A549 (cell line): ENCODE data around the gene LSS. TPM values are rescaled to one million over a fixed set of nuclear protein-coding genes. Genes with fewer than 3 reads are reported as not detected.

Experiments used
- ATAC-seq, 2 experiments: fragments of 200-7000 bp in 1 of 2; fragments of >200 bp in 1 of 2; cut with Nextera tagmentation in 1 of 2; cut with Tn5 transposase in 1 of 2; 3 replicates each; pipeline versions ENCODE4 v1.8.0 to v1.9.1; 2018 to 2020; ENCODE audit warnings: mild to moderate bottlenecking in 1 of 2, moderate library complexity in 1 of 2
- CTCF ChIA-PET: fragments of 300-600 bp; sonication (Branson Sonifier 250); formaldehyde crosslinking; extraction: SDS; loops from one replicate; lab custom pipeline; 2021; ENCODE audit warnings: antibody characterized with exemption, inconsistent platforms; lab: Yijun Ruan, JAX
- POLR2A ChIA-PET: fragments of 350-600 bp; formaldehyde crosslinking; extraction: SDS; loops from one replicate; lab custom pipeline; 2021; ENCODE audit warnings: antibody characterized with exemption, inconsistent platforms; lab: Yijun Ruan, JAX
- DNase-seq, 2 experiments: peaks; one replicate each; pipeline versions ENCODE4 v3.0.0 to v3.0.0-alpha.2; 2011 to 2016; ENCODE audit warnings: low read depth in 1 of 2, low spot score in 1 of 2
- FAIRE-seq: peaks from 2 replicates; lab custom pipeline; 2011; peaks lifted over from hg19 to GRCh38; lab: Jason Lieb, UNC
- H3K27ac ChIP-seq, 2 experiments: fragments of >200 bp; sonication (Bioruptor Twin); formaldehyde crosslinking; 3 replicates each; pipeline ENCODE4 v1.5.1; 2016 to 2017
- H3K4me1 ChIP-seq: fragments of >200 bp; sonication (Bioruptor Twin); formaldehyde crosslinking; 3 replicates; pipeline ENCODE4 v1.6.1; 2016
- H3K4me2 ChIP-seq: fragments of >200 bp; sonication (Bioruptor Twin); formaldehyde crosslinking; 3 replicates; pipeline ENCODE4 v1.6.1; 2016
- H3K4me3 ChIP-seq: fragments of >200 bp; sonication (Bioruptor Twin); formaldehyde crosslinking; 3 replicates; pipeline ENCODE4 v1.5.1; 2016
- H3K9me3 ChIP-seq: fragments of >200 bp; sonication (Bioruptor Twin); formaldehyde crosslinking; 3 replicates; pipeline ENCODE4 v1.6.1; 2016
- ATOH8 ChIP-seq: fragments of 250-450 bp; sonication (Bioruptor Pico); IDR thresholded peaks from 2 replicates; pipeline ENCODE4 v1.5.0; 2020; ENCODE audit warnings: low read depth, mild to moderate bottlenecking, moderate library complexity
- BHLHE40 ChIP-seq: IDR thresholded peaks from 2 replicates; pipeline ENCODE4 v1.6.1; 2012; ENCODE audit warnings: low read depth, low read length, inconsistent platforms
- CBX2 ChIP-seq: fragments of 200-600 bp; sonication (generic); IDR thresholded peaks from 2 replicates; pipeline ENCODE4 v1.6.1; 2016; ENCODE audit warnings: low read depth, mild to moderate bottlenecking, borderline replicate concordance
- CHD2 ChIP-seq: fragments of 150-350 bp; IDR thresholded peaks from 2 replicates; pipeline ENCODE4 v1.6.1; 2014; ENCODE audit warnings: low read length; ENCODE audit not compliant: partially characterized antibody
- CTCF ChIP-seq: fragments of >200 bp; sonication (Bioruptor Twin); formaldehyde crosslinking; IDR thresholded peaks from 3 replicates; pipeline ENCODE4 v1.5.1; 2016
- EHF ChIP-seq: fragments of 250-450 bp; sonication (Bioruptor Pico); IDR thresholded peaks from 2 replicates; pipeline ENCODE4 v1.5.0; 2020; ENCODE audit warnings: mild to moderate bottlenecking
- ELK1 ChIP-seq: fragments of 150-350 bp; IDR thresholded peaks from 2 replicates; pipeline ENCODE4 v1.6.1; 2014; ENCODE audit warnings: low read depth, mild to moderate bottlenecking, low read length
- EP300 ChIP-seq, 2 experiments: fragments of >200 bp; sonication (Bioruptor Twin); formaldehyde crosslinking; IDR thresholded peaks; 2 replicates in 1 of 2; 3 replicates in 1 of 2; pipeline ENCODE4 v1.6.1; 2016 to 2017
- ESRRA ChIP-seq: fragments of 150-350 bp; IDR thresholded peaks from 2 replicates; pipeline ENCODE4 v1.6.1; 2014; ENCODE audit warnings: mild to moderate bottlenecking, low read length, borderline replicate concordance
- FOSB ChIP-seq: fragments of 250-450 bp; sonication (Bioruptor Pico); IDR thresholded peaks from 2 replicates; pipeline ENCODE4 v1.5.0; 2020; ENCODE audit warnings: mild to moderate bottlenecking, moderate library complexity
- HDAC2 ChIP-seq: fragments of 200-600 bp; sonication (generic); IDR thresholded peaks from 2 replicates; pipeline ENCODE4 v1.6.1; 2016
- HES2 ChIP-seq: fragments of >200 bp; sonication (Bioruptor Twin); formaldehyde crosslinking; IDR thresholded peaks from 2 replicates; pipeline ENCODE4 v1.6.1; 2016
- HEYL ChIP-seq: fragments of 250-450 bp; sonication (Bioruptor Pico); IDR thresholded peaks from 2 replicates; pipeline ENCODE4 v1.8.0; 2021; ENCODE audit warnings: mild to moderate bottlenecking, moderate library complexity
- JUNB ChIP-seq: fragments of >200 bp; sonication (Bioruptor Twin); formaldehyde crosslinking; IDR thresholded peaks from 2 replicates; pipeline ENCODE4 v1.6.1; 2016
- MAFK ChIP-seq: fragments of 450-650 bp; IDR thresholded peaks from 2 replicates; pipeline ENCODE4 v1.6.1; 2014; ENCODE audit not compliant: partially characterized antibody
- MAZ ChIP-seq: fragments of 150-350 bp; IDR thresholded peaks from 2 replicates; pipeline ENCODE4 v1.6.1; 2014; ENCODE audit warnings: antibody characterized with exemption, low read depth, low read length, borderline replicate concordance
- MYC ChIP-seq: IDR thresholded peaks from 2 replicates; pipeline ENCODE4 v1.6.1; 2012; ENCODE audit warnings: mild to moderate bottlenecking, inconsistent platforms, low read length, improper control_type of control experiment, borderline replicate concordance
- NPAS2 ChIP-seq: fragments of 250-450 bp; sonication (Bioruptor Pico); IDR thresholded peaks from 2 replicates; pipeline ENCODE4 v1.8.0; 2022; ENCODE audit warnings: mild to moderate bottlenecking, moderate library complexity, borderline replicate concordance
- PHF8 ChIP-seq: fragments of 200-600 bp; sonication (generic); IDR thresholded peaks from 2 replicates; pipeline ENCODE4 v1.6.1; 2016; ENCODE audit warnings: low read depth, mild to moderate bottlenecking, antibody characterized with exemption, moderate library complexity, borderline replicate concordance
- POLR2AphosphoS2 ChIP-seq: conservative IDR thresholded peaks from 2 replicates; pipeline ENCODE4 v1.6.1; 2012; ENCODE audit warnings: low read length, improper control_type of control experiment, inconsistent platforms
- RAD21 ChIP-seq, 2 experiments: fragments of >200 bp in 1 of 2; sonication (Bioruptor Twin) in 1 of 2; formaldehyde crosslinking in 1 of 2; IDR thresholded peaks in 1 of 2; conservative IDR thresholded peaks in 1 of 2; 2 replicates in 1 of 2; 3 replicates in 1 of 2; pipeline ENCODE4 v1.6.1; 2012 to 2018; ENCODE audit warnings: inconsistent platforms in 1 of 2
- RFX5 ChIP-seq: fragments of 450-650 bp; IDR thresholded peaks from 2 replicates; pipeline ENCODE4 v1.7.1; 2014; ENCODE audit warnings: antibody characterized with exemption, mild to moderate bottlenecking, moderate library complexity
- SMC3 ChIP-seq: fragments of >200 bp; sonication (Bioruptor Twin); formaldehyde crosslinking; IDR thresholded peaks from 3 replicates; pipeline ENCODE4 v1.6.1; 2018; ENCODE audit warnings: inconsistent platforms
- TP53 ChIP-seq: fragments of 250-450 bp; sonication (Bioruptor Pico); IDR thresholded peaks from 2 replicates; pipeline ENCODE4 v1.5.0; 2021; ENCODE audit warnings: mild to moderate bottlenecking, moderate library complexity
- ZC3H11A ChIP-seq: fragments of 450-650 bp; IDR thresholded peaks from 2 replicates; pipeline ENCODE4 v1.6.1; 2014; ENCODE audit warnings: antibody characterized with exemption, mild to moderate bottlenecking
- ZFP36 ChIP-seq: fragments of 450-650 bp; IDR thresholded peaks from 2 replicates; pipeline ENCODE4 v1.6.1; 2014; ENCODE audit warnings: borderline replicate concordance; ENCODE audit not compliant: partially characterized antibody
- ZNF302 ChIP-seq: fragments of 250-450 bp; sonication (Bioruptor Pico); IDR thresholded peaks from 2 replicates; pipeline ENCODE4 v1.9.0; 2021; ENCODE audit warnings: inconsistent platforms, mild to moderate bottlenecking, moderate library complexity
- ZSCAN20 ChIP-seq: fragments of 250-450 bp; sonication (Bioruptor Pico); IDR thresholded peaks from 2 replicates; pipeline ENCODE4 v1.8.0; 2022; ENCODE audit warnings: mild to moderate bottlenecking, moderate library complexity
- WGBS: methylation state at CpG from one replicate; pipeline ENCODE4 v1.1.6; 2017; ENCODE audit errors: missing lambda C conversion rate; 5-methylcytosine and 5-hydroxymethylcytosine counted together
- polyA plus RNA-seq, 4 experiments: library from polyadenylated mRNA; depleted of rRNA in 3 of 4; stranded (reverse); fragments of >200 nt; fragmentation: RNase III in 1 of 4; extraction: RNeasy Plus Mini Kit Qiagen cat#74134 plus additional on column Dnase treatment in 1 of 4; gene quantifications; 2 replicates in 3 of 4; 3 replicates in 1 of 4; pipeline ENCODE4 v1.2.3, GENCODE V29; 2011 to 2017

The LSS gene
- polyA plus RNA-seq, 2 of the 4 experiments (the other 2 are of a cell fraction): 9.5 to 22.0 TPM

GRCh38 chr21:46156678-46157077 is 71.9 kb downstream of the LSS start:
- H3K4me3 ChIP-seq: no peak overlapping the region

GRCh38 chr21:46156378-46156645 is 72.3 kb downstream of the LSS start:
- H3K4me2 ChIP-seq: no peak overlapping the region
- no peak overlapping the region for H3K27ac ChIP-seq
- H3K9me3 ChIP-seq: no peaks in the 10 kb centered on the region
- no peak overlapping the region for H3K4me3 ChIP-seq
- CTCF ChIA-PET: interaction anchor here (5.2 kb wide), 1 partner anchor 13 kb away, joined by 34 read pairs; no protein-coding TSS in a partner anchor
- WGBS: 87% methylated on average over 7 of the region's 7 CpGs
- ATAC-seq (no peak), DNase-seq (no peak), FAIRE-seq (no peak)
- no peaks in the 10 kb centered on the region for H3K4me1 ChIP-seq
- TF ChIP-seq BHLHE40 (no peak), RAD21 (conservative IDR thresholded peaks at IDR 0.05 in 1 of 2, IDR thresholded peaks at IDR 0.05 in 1 of 2) (no peak), TP53 (no peak), ZC3H11A (no peak), HEYL (no peak), CBX2 (no peak), SMC3 (no peak), ZSCAN20 (CRISPR knock-in tag) (no peak), EHF (CRISPR knock-in tag) (no peak), NPAS2 (no peak), HDAC2 (no peak), EP300 (IDR thresholded peaks at IDR 0.05) (no peak)
- POLR2A ChIA-PET: no interaction called here

More at GRCh38 chr21:46156678-46157077, 71.9 kb downstream of the LSS start:
- TF ChIP-seq NPAS2 (no peak), HES2 (no peak), MAFK (no peak), FOSB (CRISPR knock-in tag) (no peak), JUNB (no peak), CTCF (no peak), ZSCAN20 (CRISPR knock-in tag) (no peak), EHF (CRISPR knock-in tag) (no peak), CHD2 (no peak), PHF8 (no peak), ZNF302 (CRISPR knock-in tag) (no peak), ESRRA (no peak)
- Histone ChIP-seq H3K27ac (no peak overlapping the region), H3K4me2 (no peak overlapping the region), H3K4me1 (0 out of 3 replicates have a peak, but pooled peaks cover under 1% of the 10 kb centered on the region), H3K9me3 (no peaks in the 10 kb centered on the region)
- DNase-seq (no peak), ATAC-seq (no peak), FAIRE-seq (no peak)
- CTCF ChIA-PET: interaction anchor here (5.2 kb wide), 1 partner anchor 14 kb away, joined by 34 read pairs; no protein-coding TSS in a partner anchor
- POLR2A ChIA-PET: no interaction called here
- 79% methylated on average over 10 of the region's 10 CpGs for WGBS

- DNase-seq (no peak), ATAC-seq (no peak), FAIRE-seq (no peak)
- WGBS: 81% methylated on average over 19 of the region's 34 CpGs
- Histone ChIP-seq H3K4me3 (no peak within 1 kb of the TSS), H3K4me2 (no peak within 1 kb of the TSS), H3K9me3 (no peaks in the 10 kb centered on the region), H3K27ac (no peak within 1 kb of the TSS), H3K4me1 (no peaks in the 10 kb centered on the region)
- ChIA-PET POLR2A (no interaction called here), CTCF (interaction anchor here (5.2 kb wide), 1 partner anchor 13 kb away, joined by 34 read pairs; no protein-coding TSS in a partner anchor)
- no peak for TF ChIP-seq MYC
- no peak for TF ChIP-seq ELK1
- TF ChIP-seq TP53: no peak
- TF ChIP-seq ZNF302 (CRISPR knock-in tag): no peak
- no peak for TF ChIP-seq NPAS2
- no peak for TF ChIP-seq MAZ
- no peak for TF ChIP-seq POLR2AphosphoS2
- TF ChIP-seq CBX2: no peak
- TF ChIP-seq ATOH8: no peak
- no peak for TF ChIP-seq RFX5
- no peak for TF ChIP-seq HEYL
- no peak for TF ChIP-seq ZFP36
- TF ChIP-seq EP300 (IDR thresholded peaks at IDR 0.05): no peak
Observed at GRCh38 chr21:46155514-46156377, 72.8 kb downstream of the LSS start, which contains the start of gene FTCD. FTCD (minus strand) TSS chr21:46155579; CDS start chr21:46155523, 56 bp downstream.
